Natural killer cell treated with Interleukin-12 subunit alpha and Interleukin-12 subunit beta and Interleukin-15 and Interleukin-18, amount 100 ng/mL, for 72 hours (primary cell): ENCODE data around the gene XPNPEP2. TPM values are rescaled to one million over a fixed set of nuclear protein-coding genes. Genes with fewer than 3 reads are reported as not detected.

ENCODE experiments used
- ATAC-seq, 2 donors: fragments of 150-1000 bp; cut with Tn5 transposase in 1 of 2; sonication (Bioruptor Pico), chemical (Tn5 transposase) in 1 of 2; 2 replicates each; pipeline ENCODE4 v1.10.0; 2021
- DNase-seq: peaks from one replicate; pipeline ENCODE4 v3.0.0; 2022; ENCODE audit warnings: low spot score
- H3K27ac Mint-ChIP-seq, 2 donors: 1 replicate in 1 of 2; 2 replicates in 1 of 2; pipeline ENCODE4 v1.8.0; 2022; ENCODE audit warnings: mixed read lengths in 2 of 2, mild to moderate bottlenecking in 1 of 2, moderate library complexity in 1 of 2
- H3K27me3 Mint-ChIP-seq, 2 donors: 1 replicate in 1 of 2; 2 replicates in 1 of 2; pipeline ENCODE4 v1.8.0; 2022; ENCODE audit warnings: mixed read lengths in 2 of 2
- H3K36me3 Mint-ChIP-seq: one replicate; pipeline ENCODE4 v1.8.0; 2022; ENCODE audit warnings: mixed read lengths
- H3K4me1 Mint-ChIP-seq, 2 donors: 1 replicate in 1 of 2; 2 replicates in 1 of 2; pipeline ENCODE4 v1.8.0; 2022; ENCODE audit warnings: low read depth in 2 of 2, mixed read lengths in 2 of 2, mild to moderate bottlenecking in 1 of 2
- H3K4me3 Mint-ChIP-seq: one replicate; pipeline ENCODE4 v1.8.0; 2022; ENCODE audit warnings: mixed read lengths
- H3K9me3 Mint-ChIP-seq: 2 replicates; pipeline ENCODE4 v1.8.0; 2022; ENCODE audit warnings: mixed read lengths
- total RNA-seq, 2 donors: library from RNA; stranded (reverse); gene quantifications; one replicate each; pipeline ENCODE4 v1.2.3, GENCODE V29; 2022

XPNPEP2 gene
- total RNA-seq, 2 donors from 2014 or later, result 0.14 to 0.55 TPM

DNA sequence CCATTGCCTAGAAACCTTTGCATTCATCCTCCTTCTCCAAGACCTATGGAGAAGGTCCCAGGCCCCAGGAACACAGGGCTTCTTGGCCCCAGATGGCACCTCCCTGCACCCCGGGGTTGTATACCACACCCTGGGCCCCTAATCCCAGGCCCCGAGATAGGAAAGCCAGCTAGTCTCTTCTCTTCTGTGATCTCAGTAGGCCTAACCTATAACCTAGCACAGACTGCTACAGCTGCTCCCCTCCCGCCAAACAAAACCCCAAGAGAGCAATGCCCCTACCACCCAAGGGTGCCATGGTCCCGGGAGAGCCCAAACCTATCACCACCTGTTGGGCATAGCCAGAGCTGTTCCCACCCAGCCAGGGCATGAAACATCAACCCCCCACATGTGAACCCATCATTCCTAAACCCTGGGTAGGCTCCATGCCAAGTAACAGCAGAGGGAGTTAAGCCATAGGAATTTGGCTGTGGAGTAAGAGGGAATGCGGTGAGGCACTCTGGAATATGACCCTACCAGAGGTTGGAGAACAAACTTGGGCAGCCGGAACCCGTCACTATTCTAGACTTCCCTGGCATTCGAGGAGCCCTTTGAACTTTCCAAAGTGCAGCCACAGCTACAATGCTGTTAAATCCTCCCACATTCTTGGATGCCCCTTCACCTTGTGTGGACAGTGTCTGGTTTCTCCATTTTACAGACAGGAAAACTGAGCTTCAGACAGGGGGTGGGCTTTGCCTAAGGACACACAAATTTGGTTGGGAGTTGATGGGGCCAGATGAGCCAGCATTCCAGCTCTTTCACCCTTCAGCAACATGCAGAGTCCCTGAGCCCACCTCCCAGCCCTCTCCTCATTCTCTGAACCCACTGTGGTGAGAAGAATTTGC, 30.0 kb downstream of the XPNPEP2 start:
- H3K27ac Mint-ChIP-seq, result peak overlapping the region; percentile 78 to 79
- no peak for DNase-seq
- H3K27me3 Mint-ChIP-seq, result no peaks in the 10 kb centered on the region
- peaks cover 40 to 46% of the 10 kb centered on the region in 2 donors for H3K4me1 Mint-ChIP-seq
- no peaks in the 10 kb centered on the region for H3K9me3 Mint-ChIP-seq
- H3K36me3 Mint-ChIP-seq, result no peaks in the 10 kb centered on the region
- peak overlapping the region; percentile 52 for H3K4me3 Mint-ChIP-seq
- ATAC-seq, result no peak

- no peaks in the 10 kb centered on the region for H3K9me3 Mint-ChIP-seq
- no peaks in the 10 kb centered on the region for H3K27me3 Mint-ChIP-seq
- ATAC-seq, result peak; percentile 71 to 81
- peak overlapping the region; percentile 52 for H3K4me3 Mint-ChIP-seq
- no peak for DNase-seq
- no peaks in the 10 kb centered on the region for H3K36me3 Mint-ChIP-seq
- H3K4me1 Mint-ChIP-seq, result peaks cover 48 to 53% of the 10 kb centered on the region in 2 donors
- peak overlapping the region; percentile 78 to 79 for H3K27ac Mint-ChIP-seq
These were observed 30.8 kb downstream of the XPNPEP2 start for GRCh38 chrX:129769467-129770154.

DNA sequence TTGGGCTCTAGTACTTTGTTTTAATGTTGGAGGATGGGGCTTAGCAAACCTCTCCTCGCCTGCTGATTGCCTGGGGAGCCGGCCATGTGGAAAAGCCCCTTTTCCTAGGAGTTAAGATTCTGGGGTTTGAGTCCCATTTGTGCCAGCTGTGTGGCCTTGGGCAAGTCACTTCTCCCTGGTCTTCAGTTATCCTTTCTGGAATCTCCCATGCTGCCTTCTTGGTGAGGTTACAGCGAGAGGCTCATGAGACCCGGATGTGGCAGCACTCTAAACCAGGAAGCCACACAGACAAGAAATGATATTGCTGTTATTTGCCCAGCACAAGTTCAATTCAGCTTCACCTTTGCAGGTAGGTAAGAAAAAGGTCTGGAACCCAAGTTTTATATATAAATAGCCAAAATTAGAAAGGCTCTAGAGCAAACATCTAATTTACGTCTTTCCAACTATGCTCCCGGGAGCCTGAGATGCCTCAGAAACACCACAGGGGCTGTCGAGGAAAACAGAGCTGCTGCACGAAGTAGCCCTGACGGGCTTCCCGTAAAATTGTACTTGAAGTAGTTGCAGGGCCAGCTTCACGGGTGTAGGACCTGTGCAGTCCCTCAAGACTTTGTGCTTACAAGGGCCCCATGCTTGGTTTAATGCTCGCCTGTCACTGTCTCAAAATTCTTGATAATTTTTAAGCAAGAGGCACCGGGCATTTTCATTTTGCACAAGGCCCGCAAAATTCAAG, 32.7 kb downstream of the XPNPEP2 start:
- DNase-seq, result no peak
- peaks cover 53 to 59% of the 10 kb centered on the region in 2 donors for H3K4me1 Mint-ChIP-seq
- no peaks in the 10 kb centered on the region for H3K9me3 Mint-ChIP-seq
- H3K27me3 Mint-ChIP-seq, result no peaks in the 10 kb centered on the region
- H3K27ac Mint-ChIP-seq, result peak overlapping the region; percentile 85 to 96
- H3K4me3 Mint-ChIP-seq, result peak overlapping the region; percentile 71
- no peak for ATAC-seq
- H3K36me3 Mint-ChIP-seq, result no peaks in the 10 kb centered on the region

DNA sequence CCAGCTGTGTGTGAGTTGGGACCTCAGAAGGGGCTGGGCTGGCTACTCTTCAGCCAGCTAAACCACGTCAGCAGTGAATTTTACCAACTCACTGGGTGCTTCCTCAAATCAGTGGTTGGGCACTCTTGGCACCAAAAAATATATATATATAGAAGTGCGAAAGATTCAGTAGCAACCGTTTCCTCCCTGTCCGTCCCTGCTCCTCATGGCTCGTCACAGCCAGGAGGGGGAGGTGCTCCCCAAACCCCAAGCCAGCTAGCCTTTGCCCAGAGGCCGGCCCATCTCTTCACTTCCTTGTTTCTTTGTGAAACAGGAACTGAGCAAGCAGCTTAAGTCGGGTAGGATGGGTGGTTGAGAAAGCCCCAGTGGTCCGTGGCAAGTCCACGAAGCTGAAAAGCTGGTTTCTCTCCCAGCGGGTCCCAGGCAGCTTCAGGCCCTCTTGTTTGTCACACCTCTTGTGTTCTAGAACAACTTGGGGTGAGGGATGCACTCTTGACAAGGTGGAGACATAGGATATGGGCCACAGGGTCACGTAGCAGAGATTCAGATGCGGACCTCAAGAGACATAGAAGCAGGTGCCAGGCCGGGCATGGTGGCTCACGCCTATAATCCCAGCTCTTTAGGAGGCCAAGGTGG, 34.1 kb downstream of the XPNPEP2 start:
- ATAC-seq, result peak; percentile 78 to 89

GRCh38 chrX:129773649-129774458, 35.1 kb downstream of the XPNPEP2 start:
- ATAC-seq (no peak), DNase-seq (no peak)
- Mint-ChIP-seq H3K9me3 (peaks cover under 1% of the 10 kb centered on the region), H3K27me3 (no peaks in the 10 kb centered on the region), H3K36me3 (no peaks in the 10 kb centered on the region), H3K4me3 (peak overlapping the region; percentile 79), H3K27ac (peak overlapping the region; percentile 96 to 99), H3K4me1 (peaks cover 63 to 67% of the 10 kb centered on the region in 2 donors)

More for the DNA sequence above, 34.1 kb downstream of the XPNPEP2 start:
- Mint-ChIP-seq H3K36me3 (no peaks in the 10 kb centered on the region), H3K27ac (peak overlapping the region; percentile 96 to 99), H3K27me3 (no peaks in the 10 kb centered on the region), H3K4me1 (peaks cover 65 to 69% of the 10 kb centered on the region in 2 donors), H3K9me3 (no peaks in the 10 kb centered on the region), H3K4me3 (peak overlapping the region; percentile 78)
- DNase-seq, result peak; percentile 92

GRCh38 chrX:129777218-129778030, 38.6 kb downstream of the XPNPEP2 start:
- peaks cover 5% of the 10 kb centered on the region for H3K9me3 Mint-ChIP-seq

GRCh38 chrX:129779086-129779672, 40.4 kb downstream of the XPNPEP2 start:
- peaks cover 8% of the 10 kb centered on the region for H3K36me3 Mint-ChIP-seq
- no peak for DNase-seq
- H3K27me3 Mint-ChIP-seq, result no peaks in the 10 kb centered on the region
- no peak for ATAC-seq
- H3K9me3 Mint-ChIP-seq, result peaks cover 5% of the 10 kb centered on the region
- peaks cover 53 to 64% of the 10 kb centered on the region in 2 donors for H3K4me1 Mint-ChIP-seq
- H3K4me3 Mint-ChIP-seq, result peak overlapping the region; percentile 95
- H3K27ac Mint-ChIP-seq, result peak overlapping the region; percentile 91 to 96

More at GRCh38 chrX:129777218-129778030, 38.6 kb downstream of the XPNPEP2 start:
- Mint-ChIP-seq H3K36me3 (no peaks in the 10 kb centered on the region), H3K27ac (peak overlapping the region; percentile 91 to 96), H3K4me1 (peaks cover 49 to 60% of the 10 kb centered on the region in 2 donors), H3K27me3 (no peaks in the 10 kb centered on the region), H3K4me3 (peak overlapping the region; percentile 95)
- ATAC-seq (peak; percentile 43 to 53), DNase-seq (peak; percentile 89)

DNA sequence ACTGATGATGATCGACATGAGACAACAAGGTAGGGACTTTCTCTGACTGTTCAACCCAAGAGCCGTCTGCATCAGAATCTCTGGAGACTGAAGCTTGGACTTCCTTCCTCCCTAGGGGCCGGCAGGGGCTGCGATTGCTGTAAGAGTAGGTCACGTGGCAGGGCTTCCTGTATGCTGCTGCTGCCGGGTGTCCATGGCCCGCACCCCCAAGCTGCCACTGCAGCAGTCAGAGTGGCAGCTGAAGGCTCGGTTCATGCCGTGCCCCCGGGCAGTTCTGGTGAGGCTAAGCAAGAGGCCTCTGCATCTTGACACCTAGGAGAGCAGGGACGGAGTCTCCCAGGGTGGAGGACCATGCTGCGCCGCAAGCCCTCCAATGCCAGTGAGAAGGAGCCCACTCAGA, 41.0 kb downstream of the XPNPEP2 start, which contains the start of gene SASH3:
SASH3 (plus strand) TSS at position 203 of the 400 bp plus-strand sequence; CDS start at position 352, 149 bp downstream.
- H3K36me3 Mint-ChIP-seq, result peaks cover 8% of the 10 kb centered on the region

DNA sequence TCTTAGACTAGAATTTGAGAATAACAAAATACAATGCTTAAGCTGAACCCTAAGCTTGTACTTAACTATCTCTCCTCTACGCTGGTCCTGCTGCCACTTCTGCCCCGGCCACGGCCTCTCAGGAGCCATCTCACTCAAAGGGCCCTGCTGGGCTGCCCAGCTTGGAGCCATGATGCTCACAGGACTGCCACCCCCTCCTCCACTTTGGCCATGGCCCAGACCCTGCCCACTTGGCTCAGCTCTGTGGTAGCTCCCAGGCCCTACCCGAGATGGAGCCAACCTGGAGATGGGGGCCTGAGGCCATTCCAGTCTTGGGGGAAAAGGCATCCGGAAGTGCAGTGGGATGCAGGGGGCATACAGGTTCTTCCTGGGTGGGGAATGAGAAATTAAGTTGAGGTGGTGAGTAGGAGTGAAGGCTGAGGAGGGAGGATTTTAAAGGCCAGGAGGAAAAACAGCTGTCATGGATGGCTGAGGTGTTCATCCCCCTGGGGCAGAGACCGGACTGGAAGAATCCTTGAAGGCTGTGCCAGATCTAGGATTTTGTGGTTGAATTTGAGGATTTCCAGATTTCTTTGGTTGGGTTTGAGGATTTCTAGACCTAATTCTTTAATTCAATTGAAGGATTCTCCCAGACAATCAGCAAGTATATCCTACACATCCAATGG, 41.8 kb downstream of the XPNPEP2 start:
- ATAC-seq (no peak), DNase-seq (no peak)
- no peaks in the 10 kb centered on the region for H3K27me3 Mint-ChIP-seq
- peaks cover 49 to 64% of the 10 kb centered on the region in 2 donors for H3K4me1 Mint-ChIP-seq
- peaks cover 8% of the 10 kb centered on the region for H3K36me3 Mint-ChIP-seq
- peaks cover 5% of the 10 kb centered on the region for H3K9me3 Mint-ChIP-seq
- peak overlapping the region; percentile 91 to 96 for H3K27ac Mint-ChIP-seq
- peak overlapping the region; percentile 95 for H3K4me3 Mint-ChIP-seq

More for the DNA sequence above, 41.0 kb downstream of the XPNPEP2 start, which contains the start of gene SASH3:
- ATAC-seq, result peak; percentile 56 to 63
- H3K27me3 Mint-ChIP-seq, result no peaks in the 10 kb centered on the region
- H3K4me3 Mint-ChIP-seq, result peak within 1 kb of the TSS; percentile 95
- peak; percentile 85 for DNase-seq
- H3K9me3 Mint-ChIP-seq, result peaks cover 5% of the 10 kb centered on the region
- peak within 1 kb of the TSS; percentile 91 to 96 for H3K27ac Mint-ChIP-seq
- H3K4me1 Mint-ChIP-seq, result peaks cover 52 to 65% of the 10 kb centered on the region in 2 donors

GRCh38 chrX:129781134-129781672, 42.4 kb downstream of the XPNPEP2 start:
- peaks cover 5% of the 10 kb centered on the region for H3K9me3 Mint-ChIP-seq
- peaks cover 8% of the 10 kb centered on the region for H3K36me3 Mint-ChIP-seq
- peaks cover 55 to 70% of the 10 kb centered on the region in 2 donors for H3K4me1 Mint-ChIP-seq
- H3K27me3 Mint-ChIP-seq, result no peaks in the 10 kb centered on the region
- ATAC-seq, result peak; percentile 90 to 93
- peak; percentile 95 for DNase-seq
- H3K27ac Mint-ChIP-seq, result peak overlapping the region; percentile 91 to 96
- H3K4me3 Mint-ChIP-seq, result peak overlapping the region; percentile 95
